Adrenal gland (tissue), 5 donors: ENCODE results near the gene SPAG9.

Experiments
- POLR2A ChIP-seq, 2 donors: fragments of 450-650 bp; IDR thresholded peaks; one replicate each; pipeline ENCODE4 v1.6.1; 2017; ENCODE audit warnings: antibody characterized with exemption in 2 of 2, mild to moderate bottlenecking in 2 of 2, moderate library complexity in 1 of 2
- TF ChIP-seq, protein P1 (sequence below), 6 experiments: fragments of 450-650 bp in 4 of 6; fragments of 200-600 bp in 2 of 6; sonication (generic) in 1 of 6; IDR thresholded peaks; 1 replicate in 5 of 6; 2 replicates in 1 of 6; pipeline versions ENCODE4 v1.5.1 to v1.8.0; 2016 to 2021; ENCODE audit warnings: antibody characterized with exemption in 6 of 6, mild to moderate bottlenecking in 2 of 6, moderate library complexity in 1 of 6
- donor health status: DM: no; HTN: no; CAD: no.

GRCh38 chr17:50946223-50946890 is 174.3 kb downstream of the SPAG9 start:
- TF ChIP-seq, protein P1, sequence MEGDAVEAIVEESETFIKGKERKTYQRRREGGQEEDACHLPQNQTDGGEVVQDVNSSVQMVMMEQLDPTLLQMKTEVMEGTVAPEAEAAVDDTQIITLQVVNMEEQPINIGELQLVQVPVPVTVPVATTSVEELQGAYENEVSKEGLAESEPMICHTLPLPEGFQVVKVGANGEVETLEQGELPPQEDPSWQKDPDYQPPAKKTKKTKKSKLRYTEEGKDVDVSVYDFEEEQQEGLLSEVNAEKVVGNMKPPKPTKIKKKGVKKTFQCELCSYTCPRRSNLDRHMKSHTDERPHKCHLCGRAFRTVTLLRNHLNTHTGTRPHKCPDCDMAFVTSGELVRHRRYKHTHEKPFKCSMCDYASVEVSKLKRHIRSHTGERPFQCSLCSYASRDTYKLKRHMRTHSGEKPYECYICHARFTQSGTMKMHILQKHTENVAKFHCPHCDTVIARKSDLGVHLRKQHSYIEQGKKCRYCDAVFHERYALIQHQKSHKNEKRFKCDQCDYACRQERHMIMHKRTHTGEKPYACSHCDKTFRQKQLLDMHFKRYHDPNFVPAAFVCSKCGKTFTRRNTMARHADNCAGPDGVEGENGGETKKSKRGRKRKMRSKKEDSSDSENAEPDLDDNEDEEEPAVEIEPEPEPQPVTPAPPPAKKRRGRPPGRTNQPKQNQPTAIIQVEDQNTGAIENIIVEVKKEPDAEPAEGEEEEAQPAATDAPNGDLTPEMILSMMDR (IDR thresholded peaks at IDR 0.05) = no peak
- TF ChIP-seq POLR2A (IDR thresholded peaks at IDR 0.05) = no peak
